Measurements from ENCODE around the gene SPRED2.

The SPRED2 gene

GRCh38 chr2:65415091-65415490 lies 17.3 kb downstream of the SPRED2 start:
- DNase-seq (ENCODE audit: low read depth in 2 of 2), result no peak

GRCh38 chr2:65413610-65414009 lies 18.8 kb downstream of the SPRED2 start:
- no peak for DNase-seq (ENCODE audit: low read depth in 2 of 2)

GRCh38 chr2:65413106-65413505 lies 19.3 kb downstream of the SPRED2 start:
- no peak for DNase-seq (ENCODE audit: low read depth in 2 of 2)

GRCh38 chr2:65411056-65411795 lies 21.2 kb downstream of the SPRED2 start:
- no peak for DNase-seq (ENCODE audit: low read depth in 2 of 2)

DNA sequence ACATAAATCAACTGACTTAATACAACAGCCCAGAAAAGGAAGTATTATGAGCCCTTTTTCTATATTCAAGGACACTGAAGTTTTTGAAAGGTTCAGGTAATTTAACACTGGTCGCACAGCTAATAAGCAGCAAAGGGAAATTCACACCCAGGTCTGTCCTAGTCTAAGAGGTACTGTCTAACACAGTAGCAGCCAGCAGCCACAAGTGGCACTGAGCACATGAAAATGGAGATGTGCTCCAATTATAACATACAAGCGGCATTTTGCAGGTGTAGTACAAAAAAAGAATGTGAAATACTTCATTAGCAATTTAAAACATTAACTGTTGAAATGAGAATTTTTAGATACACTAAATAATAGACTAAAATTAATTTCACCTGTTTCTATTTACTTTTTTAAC lies 23.4 kb downstream of the SPRED2 start:
- no peak for DNase-seq (ENCODE audit: low read depth in 2 of 2)

DNA sequence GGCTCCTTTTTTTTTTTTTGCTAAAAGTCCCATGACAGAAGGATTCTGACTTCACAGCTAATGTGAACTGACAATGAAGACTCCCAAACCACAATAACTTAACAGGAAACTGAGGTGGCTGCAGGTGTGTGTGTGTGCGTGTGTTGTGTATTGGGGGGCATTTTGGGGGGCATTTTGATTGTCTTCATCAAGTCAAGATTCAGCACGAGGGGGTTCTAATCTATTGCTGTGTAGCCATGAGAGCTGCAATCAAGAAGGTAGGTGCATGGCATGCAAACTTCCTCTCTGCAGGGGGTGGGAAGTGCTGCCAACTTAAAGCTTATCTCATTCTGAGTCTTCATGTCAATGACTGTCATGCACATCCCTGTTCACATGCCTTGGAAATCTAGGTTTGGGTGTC lies 25.2 kb downstream of the SPRED2 start:
- no peak for DNase-seq (ENCODE audit: low read depth in 2 of 2)

GRCh38 chr2:65404988-65405697 lies 27.3 kb downstream of the SPRED2 start:
- no peak for DNase-seq (ENCODE audit: low read depth in 2 of 2)

DNA sequence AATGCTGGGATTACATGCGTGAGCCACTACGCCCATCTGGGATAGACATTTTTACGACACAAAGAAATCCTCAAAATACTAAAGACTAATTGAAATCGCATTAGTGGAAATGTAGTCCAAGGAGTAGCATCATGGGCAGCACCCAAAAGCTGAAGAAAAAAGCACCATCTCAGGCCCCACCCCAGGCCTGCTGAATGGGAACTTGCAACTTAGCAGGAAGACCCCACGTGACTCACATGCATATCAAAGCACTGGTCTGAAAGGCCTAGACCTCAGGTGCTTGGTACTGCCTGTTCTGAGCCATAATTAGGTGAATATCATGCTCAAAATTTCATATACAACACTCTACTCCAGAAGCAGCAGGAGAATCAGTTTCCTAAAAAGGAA lies 28.9 kb downstream of the SPRED2 start:
- no peak for DNase-seq (ENCODE audit: low read depth in 2 of 2)

GRCh38 chr2:65402780-65403528 lies 29.4 kb downstream of the SPRED2 start:
- no peak for DNase-seq (ENCODE audit: low read depth in 2 of 2)

DNA sequence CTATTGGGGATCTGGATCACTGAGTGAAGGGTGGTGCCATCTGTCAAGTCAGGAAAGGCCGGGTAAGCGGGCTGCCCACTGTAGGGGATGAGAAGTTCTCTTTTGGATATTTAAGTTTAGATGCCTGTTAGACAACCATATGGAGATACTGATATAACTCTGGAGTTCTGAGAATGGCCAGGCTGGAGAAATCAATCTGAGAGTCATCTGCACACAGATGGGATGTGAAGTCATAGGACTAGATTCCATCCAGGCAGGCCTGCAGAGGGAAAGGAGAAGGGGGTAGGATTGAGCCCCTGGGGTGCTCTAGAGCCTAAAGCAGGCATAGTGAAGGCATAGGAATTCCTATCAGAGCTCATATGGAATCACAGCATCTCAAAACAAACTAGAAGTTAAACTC lies 30.1 kb downstream of the SPRED2 start:
- no peak for DNase-seq (ENCODE audit: low read depth in 2 of 2)

- DNase-seq (ENCODE audit: low read depth in 2 of 2), result peak in 1 of 2 donors; percentile 24
Measured at GRCh38 chr2:65397122-65397521, 35.3 kb downstream of the SPRED2 start.

- DNase-seq (ENCODE audit: low read depth in 2 of 2), result no peak
Measured at GRCh38 chr2:65396348-65397026, 35.9 kb downstream of the SPRED2 start.

GRCh38 chr2:65395621-65396347 lies 36.6 kb downstream of the SPRED2 start:
- DNase-seq (ENCODE audit: low read depth in 2 of 2), result no peak

DNA sequence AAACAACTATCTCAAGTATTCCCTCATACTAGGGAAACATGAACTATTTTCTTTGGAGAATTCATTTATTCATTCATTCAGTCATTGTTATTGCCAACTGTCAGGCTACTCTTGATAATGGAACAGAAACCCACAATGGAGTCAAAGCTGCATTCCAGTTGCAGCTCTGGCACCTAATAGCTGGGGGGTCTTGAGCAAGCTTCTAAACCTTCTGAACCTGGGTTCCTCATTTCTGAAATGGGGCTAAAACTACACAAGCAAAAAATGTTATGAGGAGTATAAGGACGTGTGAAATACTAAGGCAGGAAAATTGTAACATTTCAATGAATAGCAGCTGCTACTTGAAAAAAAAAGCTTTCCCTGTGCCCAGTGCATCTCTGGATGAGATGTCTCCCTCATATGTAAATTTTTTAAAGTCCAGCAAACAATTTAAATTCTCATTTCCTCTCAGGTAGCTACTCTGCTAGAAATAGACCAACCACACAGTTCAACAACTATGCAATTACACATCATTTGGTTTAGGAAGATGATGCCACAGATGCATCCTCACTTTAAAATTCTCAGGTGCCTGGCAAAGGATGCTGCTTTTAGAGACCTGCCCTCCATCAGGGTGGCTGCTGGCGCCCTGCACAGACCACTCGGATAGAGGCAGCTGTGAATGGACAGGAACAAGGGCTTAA lies 38.5 kb downstream of the SPRED2 start:
- no peak for DNase-seq (ENCODE audit: low read depth in 2 of 2)

GRCh38 chr2:65393046-65393445 lies 39.4 kb downstream of the SPRED2 start:
- DNase-seq (ENCODE audit: low read depth in 2 of 2), result no peak

GRCh38 chr2:65392609-65393008 lies 39.8 kb downstream of the SPRED2 start:
- no peak for DNase-seq (ENCODE audit: low read depth in 2 of 2)

DNA sequence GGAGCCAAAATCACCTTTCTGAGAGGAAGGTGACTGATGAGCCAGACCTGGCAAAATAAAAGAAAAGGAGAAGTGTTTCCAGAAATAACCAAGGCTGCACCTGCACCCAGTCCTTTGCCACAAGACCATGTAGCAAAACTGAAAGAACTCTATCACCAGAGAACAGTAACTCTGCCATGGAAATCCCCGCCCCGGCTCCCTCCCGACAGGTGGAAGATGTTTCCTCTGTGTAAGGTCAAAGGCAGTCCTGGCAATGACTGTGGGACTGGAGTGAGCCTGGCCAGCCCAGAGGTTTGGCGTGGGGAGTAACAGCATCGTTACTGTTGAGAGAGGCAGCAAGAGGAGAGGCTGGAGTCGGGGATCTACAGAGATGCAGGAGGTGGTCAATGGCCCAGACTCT lies 42.3 kb downstream of the SPRED2 start:
- no peak for DNase-seq (ENCODE audit: low read depth in 2 of 2)

DNA sequence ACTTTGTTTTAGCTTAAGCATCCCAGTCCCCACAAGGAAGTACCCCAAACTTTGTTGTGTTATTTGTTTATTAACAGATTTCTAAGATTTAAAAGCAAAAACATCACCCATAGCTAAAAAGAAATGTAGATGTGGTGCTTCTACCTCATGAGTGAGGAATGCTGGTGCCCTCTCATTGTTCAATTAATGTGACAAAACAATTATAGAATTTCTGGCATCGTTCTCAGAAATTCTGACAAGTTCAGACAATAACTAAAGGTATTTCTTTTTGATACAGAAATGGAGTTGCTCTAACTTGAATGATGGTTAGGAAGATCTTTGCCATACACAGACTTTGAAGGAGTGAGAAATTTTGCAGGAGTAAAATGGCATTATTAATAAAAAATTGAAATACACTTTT lies 42.9 kb downstream of the SPRED2 start:
- DNase-seq (ENCODE audit: low read depth in 2 of 2), result no peak

DNA sequence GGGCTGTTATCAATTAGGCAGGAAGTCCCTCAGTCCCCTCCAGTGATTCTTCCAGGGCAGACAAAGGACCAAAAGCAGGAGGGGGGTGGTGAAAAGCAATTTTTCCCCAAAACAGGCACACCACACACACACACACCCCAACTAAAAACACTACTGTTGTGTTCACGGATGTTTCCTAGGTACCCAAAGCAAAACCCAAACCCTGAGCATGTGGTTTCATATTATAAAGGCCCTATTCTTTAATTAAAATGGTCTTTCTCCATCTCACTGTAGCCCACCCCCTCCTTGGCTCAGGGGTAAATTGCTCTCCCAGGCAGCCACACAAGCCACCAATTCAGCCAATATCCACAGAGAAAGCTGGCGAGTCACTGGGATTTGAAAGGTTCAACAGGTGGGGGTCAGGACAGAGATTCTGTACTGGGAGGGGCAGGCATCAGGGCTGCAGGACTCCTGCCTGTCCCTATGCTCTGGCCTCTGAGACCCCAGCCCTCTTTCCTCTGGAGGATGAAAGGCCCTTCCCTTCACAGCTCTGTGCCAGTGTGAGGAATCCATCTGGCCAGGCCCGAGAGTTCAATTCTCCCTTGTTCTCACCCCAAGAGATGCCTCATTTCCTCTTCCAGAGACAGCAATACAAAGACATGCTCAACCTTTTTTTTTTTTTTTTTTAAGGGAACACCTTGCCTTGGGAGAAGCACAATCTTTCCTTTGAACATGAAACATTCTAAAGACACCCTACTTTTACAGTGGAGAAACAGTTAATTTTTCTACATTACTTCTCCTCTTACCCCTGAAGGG lies 43.6 kb downstream of the SPRED2 start:
- DNase-seq (ENCODE audit: low read depth in 2 of 2), result no peak

DNA sequence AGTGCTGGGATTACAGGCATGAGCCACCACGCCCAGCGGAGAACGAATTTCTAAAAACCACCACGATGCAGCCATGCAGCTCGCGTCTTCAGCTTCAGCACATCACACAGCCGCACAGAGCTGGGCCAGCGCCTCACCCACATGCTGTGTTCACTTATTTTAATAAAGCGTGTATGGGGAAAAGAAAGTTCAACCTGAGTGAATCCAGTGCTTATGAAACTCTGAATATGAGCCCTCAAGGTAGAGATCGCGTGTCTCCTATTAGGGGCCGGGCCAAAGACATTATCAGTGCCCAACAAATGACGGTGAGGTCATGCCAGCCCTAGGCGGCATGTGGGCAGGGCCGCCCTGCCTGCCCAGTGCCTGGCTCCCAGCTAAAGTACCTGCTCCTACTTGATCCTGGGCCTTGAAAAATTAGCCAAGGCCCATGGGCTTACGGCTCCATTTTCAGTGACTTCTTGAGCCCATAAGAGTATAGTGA lies 44.3 kb downstream of the SPRED2 start:
- DNase-seq (ENCODE audit: low read depth in 2 of 2), result no peak

All from stimulated activated CD4-positive, alpha-beta T cell treated with anti-CD3 and anti-CD28 coated beads, Interleukin-15, amount 100 ng/mL, for 48 hours (primary cell).